ENCODE results near the gene SPRED2.
"Not testable (repeated sequence)": the region's sequence is repeated elsewhere in the genome, so short reads cannot be mapped to it uniquely, and the experiment has no call there.

SPRED2 gene

GRCh38 chr2:65338830-65339495, 93.4 kb downstream of the SPRED2 start:
- DNase-seq: not testable (repeated sequence)

DNA sequence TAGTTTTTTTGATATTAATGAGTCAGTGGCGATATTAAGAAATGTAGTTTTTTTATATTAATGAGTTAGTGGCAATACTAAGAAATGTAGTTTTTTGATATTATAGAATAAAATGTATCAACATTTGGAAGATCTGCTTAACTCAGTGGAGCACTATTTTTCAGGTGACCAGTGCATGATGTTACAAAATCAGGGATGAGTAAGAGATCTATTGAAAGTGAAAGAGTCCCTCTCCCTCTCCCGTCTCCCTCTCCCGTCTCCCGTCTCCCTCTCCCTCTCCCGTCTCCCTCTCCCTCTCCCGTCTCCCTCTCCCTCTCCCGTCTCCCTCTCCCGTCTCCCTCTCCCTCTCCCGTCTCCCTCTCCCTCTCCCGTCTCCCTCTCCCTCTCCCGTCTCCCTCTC, 94.5 kb downstream of the SPRED2 start:
- DNase-seq: not testable (repeated sequence)

DNA sequence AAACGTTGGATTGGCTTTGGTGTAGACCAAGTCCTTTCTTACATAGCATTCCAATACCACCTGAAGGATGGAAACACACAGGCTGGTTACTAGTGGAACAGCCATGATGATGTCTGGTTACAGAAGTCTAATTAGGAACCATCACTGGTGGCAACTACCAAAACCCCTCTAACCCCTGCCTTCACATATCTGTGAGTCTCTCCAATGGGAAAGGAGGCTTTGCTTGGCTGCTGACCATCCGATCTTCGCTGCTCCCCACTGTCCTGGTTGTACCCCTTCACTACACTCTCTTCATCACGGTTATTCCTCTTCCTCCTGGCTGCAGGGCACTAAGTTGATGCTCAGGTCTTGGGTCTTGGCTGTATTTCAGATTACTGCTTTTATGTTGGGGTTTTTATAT, 97.7 kb downstream of the SPRED2 start:
- DNase-seq: no peak

- no peak for DNase-seq
Measured at GRCh38 chr2:65331336-65332025, 100.9 kb downstream of the SPRED2 start.

DNA sequence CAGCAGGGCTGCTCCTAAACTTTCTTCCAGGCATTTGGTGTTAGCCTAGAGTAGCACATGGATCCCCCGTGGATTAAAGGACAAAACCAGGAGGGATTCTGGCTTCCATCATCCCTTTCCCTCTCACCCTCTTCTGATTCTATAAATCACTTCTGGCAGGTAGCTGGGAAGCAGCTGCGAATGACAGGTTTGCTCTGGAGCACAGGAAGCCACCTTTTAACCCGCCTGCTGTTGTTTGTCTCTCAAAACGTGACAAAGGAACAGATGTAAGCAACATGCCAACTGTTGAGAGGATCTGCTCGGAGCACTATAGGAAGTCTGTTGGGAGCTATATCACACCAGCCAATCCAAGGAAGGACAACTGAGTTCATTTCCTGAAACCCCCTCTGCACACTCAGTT, 102.9 kb downstream of the SPRED2 start:
- DNase-seq: no peak

- DNase-seq: no peak
Measured at GRCh38 chr2:65326276-65326675, 106.1 kb downstream of the SPRED2 start.

GRCh38 chr2:65325066-65325465, 107.3 kb downstream of the SPRED2 start:
- no peak for DNase-seq

- DNase-seq: no peak
Measured at GRCh38 chr2:65320946-65321345, 111.5 kb downstream of the SPRED2 start.

DNA sequence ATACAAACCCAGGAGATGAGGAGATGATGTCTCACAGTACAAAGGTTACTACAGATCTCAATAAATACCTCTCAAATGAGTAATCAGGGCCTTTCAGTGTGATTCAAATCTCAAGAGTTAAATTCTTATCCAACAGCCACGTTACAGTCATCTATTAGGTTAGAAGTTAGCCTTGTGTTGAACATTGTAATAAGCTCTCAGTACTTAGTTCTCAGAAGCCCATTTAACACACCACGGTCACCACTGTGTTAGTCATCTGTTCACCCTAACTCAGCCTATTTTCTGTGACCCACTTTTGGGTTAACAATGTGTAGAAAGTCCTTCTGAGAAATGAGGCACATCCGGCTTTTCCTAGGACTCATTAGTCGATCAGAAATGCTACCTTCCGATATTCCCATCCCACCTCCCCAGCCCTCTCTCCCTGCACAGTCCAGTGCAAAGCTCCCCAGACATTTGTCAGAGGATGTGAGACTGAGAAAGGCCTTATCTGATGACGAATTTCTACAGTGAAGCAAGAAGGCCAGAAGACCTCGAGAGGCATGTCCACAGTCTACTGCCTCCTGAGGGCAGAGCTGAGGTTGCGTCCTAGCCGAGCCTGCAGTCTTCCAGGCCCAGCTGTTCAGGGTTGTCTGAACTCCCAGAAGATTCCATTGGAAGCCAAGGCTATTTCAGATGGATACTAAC, 112.2 kb downstream of the SPRED2 start:
- peak; percentile 7 for DNase-seq

- DNase-seq: no peak
Measured at GRCh38 chr2:65319674-65320041, 112.7 kb downstream of the SPRED2 start.

DNA sequence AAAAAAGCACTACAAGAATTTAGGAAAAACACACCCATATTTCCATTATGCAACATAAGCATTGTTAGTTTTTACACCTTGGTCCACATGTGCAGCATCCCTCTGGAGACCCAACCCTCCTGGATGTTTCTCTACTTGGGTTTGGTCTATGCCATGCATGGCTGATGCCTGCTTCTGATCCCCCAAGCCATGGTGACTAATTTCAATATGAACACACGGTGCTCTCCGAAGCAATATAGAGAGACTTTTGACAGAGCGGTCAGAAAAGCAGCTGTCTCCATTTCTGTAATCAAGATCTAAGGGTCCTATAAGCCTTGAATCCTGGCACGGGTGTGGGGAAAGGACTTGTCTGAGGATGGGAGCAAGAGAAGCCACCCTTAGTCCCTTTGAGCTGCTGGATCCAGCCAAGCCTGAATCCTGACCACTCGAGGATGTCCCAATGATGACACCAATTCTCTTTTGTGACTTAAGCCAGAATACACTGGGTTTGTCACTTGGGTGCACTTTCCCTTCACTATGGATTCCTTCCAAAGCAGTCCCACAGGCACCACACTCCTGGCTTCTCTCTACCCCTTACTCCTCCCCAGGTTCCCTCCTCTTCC, 113.2 kb downstream of the SPRED2 start:
- DNase-seq: no peak

DNA sequence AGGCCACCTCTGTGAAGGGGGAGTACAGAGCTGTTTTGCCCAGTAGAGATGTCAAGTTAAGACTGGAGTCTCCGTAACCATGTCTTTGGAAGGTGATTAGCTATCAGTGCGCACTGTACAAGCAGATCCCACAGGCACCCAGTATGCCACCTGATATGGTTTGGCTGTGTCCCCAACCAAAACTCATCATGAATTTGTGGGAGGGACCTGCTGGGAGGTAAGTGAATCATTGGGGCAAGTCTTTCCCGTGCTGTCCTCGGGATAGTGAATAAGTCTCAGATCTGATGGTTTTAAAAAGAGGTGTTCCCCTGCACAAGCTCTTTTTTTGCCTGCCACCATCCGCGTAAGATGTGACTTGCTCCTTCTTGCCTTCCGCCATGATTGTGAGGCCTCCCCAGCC, 114.6 kb downstream of the SPRED2 start:
- no peak for DNase-seq

DNA sequence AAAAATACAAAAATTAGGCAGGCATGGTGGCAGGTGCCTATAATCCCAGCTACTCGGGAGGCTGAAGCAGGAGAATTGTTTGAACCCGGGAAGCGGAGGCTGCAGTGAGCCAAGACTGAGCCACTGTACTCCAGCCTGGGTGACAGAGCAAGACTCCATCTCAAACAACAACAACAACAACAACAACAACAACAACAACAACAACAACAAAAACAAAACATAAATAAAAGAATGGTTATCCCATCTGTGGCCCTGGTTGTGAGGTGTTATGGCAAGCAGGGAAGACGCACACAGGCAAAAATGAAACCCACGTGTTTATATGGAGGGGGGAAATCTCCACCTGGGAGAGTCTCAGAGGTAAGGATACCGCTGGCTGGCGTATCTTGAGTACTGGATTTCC, 115.0 kb downstream of the SPRED2 start:
- DNase-seq: not testable (repeated sequence)

- DNase-seq: no peak
Measured at GRCh38 chr2:65316072-65316471, 116.3 kb downstream of the SPRED2 start.

- no peak for DNase-seq
Measured at GRCh38 chr2:65314801-65315441, 117.5 kb downstream of the SPRED2 start.

- no peak for DNase-seq
Measured at GRCh38 chr2:65313954-65314256, 118.5 kb downstream of the SPRED2 start.

DNA sequence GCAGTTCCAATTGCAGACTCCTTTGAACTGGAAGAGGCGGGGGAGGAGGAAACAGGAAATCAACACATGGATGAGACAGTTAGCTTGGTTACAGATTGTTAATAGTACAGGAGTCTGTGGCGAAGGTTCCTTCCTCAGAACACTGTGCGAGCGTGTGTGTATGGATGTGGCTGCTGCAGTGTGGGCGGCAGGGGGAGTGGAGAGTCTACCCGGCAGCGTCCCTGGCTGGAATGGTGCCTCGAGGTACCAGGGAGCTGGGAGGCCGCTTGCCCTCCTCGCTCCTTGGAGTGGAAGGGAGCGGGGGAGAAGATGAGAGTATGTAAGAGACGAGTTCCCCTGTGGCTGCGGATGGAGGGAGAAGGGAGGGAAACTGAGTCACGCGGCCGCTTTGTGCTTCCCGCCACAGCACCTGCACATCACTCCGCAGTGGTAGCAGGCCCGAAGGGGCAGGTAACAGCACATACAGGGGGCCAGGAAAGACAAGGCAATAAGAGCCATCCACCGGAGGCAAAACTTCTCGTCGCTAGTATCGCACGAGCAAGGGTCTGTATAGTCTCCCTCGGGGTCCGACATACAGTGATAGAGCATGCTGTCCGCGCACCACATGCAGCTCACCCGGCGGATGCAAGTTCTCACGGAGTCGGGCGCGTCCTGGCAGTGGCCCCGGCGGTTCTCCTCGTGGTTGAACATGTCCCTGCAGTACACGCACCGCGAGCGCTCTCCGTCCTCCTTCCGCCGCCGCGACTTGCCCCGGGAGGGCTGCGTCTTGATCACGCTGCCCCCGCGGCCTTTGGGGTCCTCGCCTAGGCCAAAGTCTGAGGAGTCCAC, 119.1 kb downstream of the SPRED2 start:
- DNase-seq: no peak

DNA sequence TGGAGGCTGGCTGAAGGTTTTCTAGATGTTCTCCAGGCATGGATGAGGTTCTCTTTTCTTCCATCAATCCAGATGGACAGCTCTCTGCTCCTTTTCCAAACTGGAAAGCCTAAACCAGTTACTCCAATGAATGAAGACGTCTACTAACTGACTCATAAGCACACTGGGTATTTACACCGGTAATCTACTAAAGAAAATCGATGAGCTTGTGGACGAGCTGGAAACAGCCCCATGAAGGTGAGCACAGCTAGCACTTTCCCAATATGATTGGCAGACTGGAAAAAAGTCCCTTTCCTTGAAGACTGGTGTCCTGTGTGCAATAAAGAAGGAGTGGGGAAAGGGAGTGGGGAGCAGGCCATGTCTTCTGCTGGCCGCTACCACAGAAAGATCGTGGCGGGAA, 120.8 kb downstream of the SPRED2 start:
- no peak for DNase-seq

GRCh38 chr2:65311049-65311448, 121.3 kb downstream of the SPRED2 start:
- no peak for DNase-seq

GRCh38 chr2:65309699-65310098, 122.7 kb downstream of the SPRED2 start:
- no peak for DNase-seq

GRCh38 chr2:65305934-65306333, 126.5 kb downstream of the SPRED2 start:
- DNase-seq: no peak

All from MV-4-11 (cell line).